ENCODE results near the gene GHRH.

- TF ChIP-seq POLR2AphosphoS5 (IDR thresholded peaks at IDR 0.05) (no peak), POLR2A (IDR thresholded peaks at IDR 0.05; ENCODE audit: low read depth) (no peak), EP300 (IDR thresholded peaks at IDR 0.05) (no peak)
- TF ChIP-seq, protein P1, sequence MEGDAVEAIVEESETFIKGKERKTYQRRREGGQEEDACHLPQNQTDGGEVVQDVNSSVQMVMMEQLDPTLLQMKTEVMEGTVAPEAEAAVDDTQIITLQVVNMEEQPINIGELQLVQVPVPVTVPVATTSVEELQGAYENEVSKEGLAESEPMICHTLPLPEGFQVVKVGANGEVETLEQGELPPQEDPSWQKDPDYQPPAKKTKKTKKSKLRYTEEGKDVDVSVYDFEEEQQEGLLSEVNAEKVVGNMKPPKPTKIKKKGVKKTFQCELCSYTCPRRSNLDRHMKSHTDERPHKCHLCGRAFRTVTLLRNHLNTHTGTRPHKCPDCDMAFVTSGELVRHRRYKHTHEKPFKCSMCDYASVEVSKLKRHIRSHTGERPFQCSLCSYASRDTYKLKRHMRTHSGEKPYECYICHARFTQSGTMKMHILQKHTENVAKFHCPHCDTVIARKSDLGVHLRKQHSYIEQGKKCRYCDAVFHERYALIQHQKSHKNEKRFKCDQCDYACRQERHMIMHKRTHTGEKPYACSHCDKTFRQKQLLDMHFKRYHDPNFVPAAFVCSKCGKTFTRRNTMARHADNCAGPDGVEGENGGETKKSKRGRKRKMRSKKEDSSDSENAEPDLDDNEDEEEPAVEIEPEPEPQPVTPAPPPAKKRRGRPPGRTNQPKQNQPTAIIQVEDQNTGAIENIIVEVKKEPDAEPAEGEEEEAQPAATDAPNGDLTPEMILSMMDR (IDR thresholded peaks at IDR 0.05) = no peak
Observed at GRCh38 chr20:37205794-37206193, 55.8 kb downstream of the GHRH start.

Data from esophagus muscularis mucosa (tissue), 4 donors.